Embryonic facial prominence (tissue), 1 donor: ENCODE results near the gene HSD17B14.
"Not testable (repeated sequence)": the region's sequence is repeated elsewhere in the genome, so short reads cannot be mapped to it uniquely, and the experiment has no call there.

Experiments used
- DNase-seq: peaks from one replicate; pipeline ENCODE4 v3.0.0-alpha.2; 2016; ENCODE audit errors: extremely low spot score

The HSD17B14 gene

DNA sequence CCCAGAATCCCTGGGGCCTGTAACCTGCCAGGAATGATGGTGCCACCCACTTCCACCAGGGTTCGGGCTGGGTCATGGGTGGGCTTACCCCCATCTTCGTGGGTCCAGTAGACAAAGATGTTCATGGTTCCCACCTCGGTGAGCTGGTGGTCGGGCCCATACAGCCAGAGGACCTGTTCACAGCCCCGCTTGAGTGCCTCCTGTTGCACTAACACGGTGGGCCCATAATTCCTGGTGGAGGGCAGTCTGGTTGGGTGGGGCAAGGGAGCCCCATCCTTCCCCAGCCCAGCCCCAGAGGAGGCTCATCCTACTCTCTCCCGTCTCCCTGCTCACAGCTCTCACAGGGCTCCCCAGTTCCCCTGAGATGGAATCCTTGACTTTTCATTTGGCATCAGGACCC, 39.2 kb downstream of the HSD17B14 start:
- DNase-seq: no peak

DNA sequence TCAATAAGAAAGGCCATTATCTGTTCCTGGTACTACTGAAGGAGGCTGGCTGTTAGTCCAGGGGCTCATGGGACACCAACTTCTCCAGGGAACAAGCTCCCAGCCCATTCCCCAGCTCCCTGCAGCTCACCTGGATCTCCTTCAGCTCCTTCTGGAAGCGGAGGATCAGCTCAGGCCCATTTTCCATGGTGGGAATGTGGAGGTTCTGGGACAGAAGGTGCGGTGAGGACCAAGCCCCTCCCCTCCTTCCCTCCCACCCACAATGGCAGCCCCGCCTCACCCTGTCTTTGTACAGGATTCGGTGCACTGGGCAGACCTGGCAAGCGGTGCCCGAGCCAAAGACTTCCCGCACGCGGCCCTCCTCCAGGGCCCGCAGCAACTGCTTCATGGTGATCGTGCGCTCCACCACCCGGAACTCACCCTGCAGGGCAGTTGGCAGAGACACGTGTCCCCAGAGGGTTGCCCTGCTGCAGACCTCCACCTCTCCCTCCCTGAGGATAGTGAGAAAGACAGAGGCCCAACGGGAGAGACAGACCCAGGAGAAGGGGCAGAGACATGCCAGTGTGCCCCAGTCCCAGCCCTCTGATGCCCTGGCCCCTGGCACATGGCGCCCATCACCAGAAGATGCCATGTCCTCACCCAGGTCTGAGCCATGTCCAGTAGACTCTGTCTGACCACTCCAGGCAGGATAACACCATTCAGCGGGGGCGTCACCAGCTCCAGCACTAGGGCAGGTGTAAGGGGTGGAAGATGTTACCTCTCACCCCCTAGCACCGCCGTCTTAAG, 39.8 kb downstream of the HSD17B14 start:
- no peak for DNase-seq

DNA sequence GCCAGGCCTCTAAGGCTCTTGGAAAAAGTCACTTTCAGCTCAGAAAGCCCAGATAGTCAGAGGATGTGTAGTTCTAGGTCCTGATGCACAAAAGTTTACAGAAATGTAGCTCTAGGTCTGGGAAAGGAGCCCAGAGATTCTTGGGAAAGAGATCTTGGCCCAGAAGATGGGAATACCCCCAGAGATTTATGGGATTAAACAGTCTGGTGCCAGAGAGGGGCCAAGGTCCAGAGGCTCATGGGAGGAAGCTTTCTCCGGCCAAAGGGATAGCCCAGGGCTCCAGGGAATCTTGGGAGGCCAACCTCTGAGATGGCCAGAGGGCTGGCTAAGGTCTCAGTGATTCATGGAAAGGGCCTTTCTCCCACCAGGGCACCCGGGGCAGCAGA, 40.6 kb downstream of the HSD17B14 start:
- DNase-seq: no peak

DNA sequence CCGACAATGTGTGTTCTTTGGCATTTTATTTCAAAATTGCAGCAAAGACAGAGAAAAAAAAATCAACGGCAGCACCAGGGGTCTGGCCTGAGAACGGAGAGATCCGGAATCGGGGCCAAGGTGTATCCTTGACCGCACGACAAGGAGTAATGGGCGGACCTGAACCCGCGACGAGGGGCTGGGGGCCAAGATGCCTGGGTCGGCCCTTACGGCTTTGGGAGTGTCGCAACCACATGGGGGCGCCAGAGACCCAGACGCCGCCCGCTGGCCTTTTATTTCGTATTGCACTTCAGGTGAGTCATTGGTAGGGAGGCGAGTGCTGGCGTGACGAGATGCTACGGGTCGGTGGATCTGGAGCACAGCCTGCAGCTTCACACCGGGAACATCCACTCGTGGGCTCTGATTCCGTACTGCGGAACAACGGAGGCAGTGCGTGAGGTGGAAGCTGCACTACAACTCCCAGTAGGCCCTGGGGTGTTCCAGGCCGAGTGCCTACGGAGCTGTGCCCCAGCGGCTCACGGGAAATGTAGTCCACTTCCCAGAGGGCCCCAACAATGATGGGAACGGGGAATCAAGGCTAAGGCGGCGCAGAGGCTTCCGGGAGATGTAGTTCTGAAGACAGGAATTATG, 41.1 kb downstream of the HSD17B14 start:
- DNase-seq: peak; percentile 89

DNA sequence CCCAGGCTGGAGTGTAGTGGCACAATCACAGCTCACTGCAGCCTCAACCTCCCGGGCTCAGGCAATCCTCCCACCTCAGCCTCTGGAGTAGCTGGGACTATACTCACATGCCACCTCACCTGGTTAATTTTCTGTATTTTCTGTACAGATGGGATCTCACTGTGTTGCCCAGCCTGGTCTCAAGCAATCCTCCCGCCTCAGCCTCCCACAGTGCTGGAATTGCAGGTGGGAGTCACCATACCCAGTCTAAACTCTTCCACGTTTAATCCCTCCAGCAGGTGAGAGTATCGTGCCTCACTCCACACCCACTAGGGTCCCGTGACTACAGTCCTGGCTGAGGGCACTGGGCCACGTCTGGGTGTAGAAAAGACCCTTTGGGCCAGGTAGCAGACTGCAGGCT, 42.0 kb downstream of the HSD17B14 start:
- DNase-seq: no peak

DNA sequence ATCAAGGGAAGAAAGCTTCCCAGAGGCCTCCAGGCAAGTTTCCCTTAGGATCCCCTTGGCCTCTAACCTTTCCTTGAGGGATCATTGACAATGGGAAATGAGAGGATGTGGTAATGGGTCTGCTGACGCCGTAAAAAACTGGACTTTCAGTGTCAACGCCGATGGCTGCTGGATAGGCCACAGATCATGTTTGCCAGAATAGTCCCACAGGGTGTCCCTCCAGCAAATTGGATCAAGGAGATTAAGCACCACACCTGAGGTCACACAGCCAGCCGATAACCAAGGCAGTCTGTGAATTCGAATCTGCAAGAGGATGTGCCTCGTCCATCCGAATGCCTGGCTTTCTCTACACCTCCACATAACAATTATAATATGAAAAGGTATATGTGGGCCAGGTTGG, 43.0 kb downstream of the HSD17B14 start:
- no peak for DNase-seq

DNA sequence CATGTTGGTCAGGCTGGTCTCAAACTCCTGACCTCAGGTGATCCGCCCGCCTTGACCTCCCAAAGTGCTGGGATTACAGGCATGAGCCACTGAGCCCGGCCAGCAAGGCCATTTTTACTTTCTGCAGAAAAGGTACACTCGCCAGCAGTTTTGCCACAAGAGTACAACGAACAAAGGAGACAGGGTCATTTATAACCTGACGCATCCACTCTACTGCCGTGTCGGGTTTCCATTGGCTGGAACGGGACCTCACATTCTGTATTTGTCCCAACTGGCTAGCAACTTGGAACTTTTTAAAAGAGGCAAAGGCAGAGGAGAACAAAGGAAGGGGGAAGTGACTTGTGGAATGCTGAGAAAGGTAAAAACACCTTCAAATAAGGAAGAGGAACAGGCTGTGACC, 49.0 kb downstream of the HSD17B14 start:
- DNase-seq: not testable (repeated sequence)

DNA sequence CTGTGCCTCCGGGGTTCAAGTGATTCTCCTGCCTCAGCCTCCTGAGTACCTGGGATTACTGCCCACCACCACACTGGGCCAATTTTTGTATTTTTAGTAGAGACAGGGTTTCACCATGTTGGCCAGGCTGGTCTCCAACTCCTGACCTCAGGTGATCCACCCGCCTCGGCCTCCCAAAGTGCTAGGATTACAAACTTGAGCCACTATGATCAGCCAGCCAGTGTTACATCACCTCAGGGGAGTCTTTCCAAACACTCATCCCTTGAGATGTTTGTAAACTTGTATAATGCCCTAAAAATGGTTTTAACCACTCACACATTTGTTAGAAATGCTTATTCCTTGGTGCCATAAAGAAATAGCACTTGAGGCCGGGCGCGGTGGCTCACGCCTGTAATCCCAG, 49.9 kb downstream of the HSD17B14 start:
- not testable (repeated sequence) for DNase-seq

DNA sequence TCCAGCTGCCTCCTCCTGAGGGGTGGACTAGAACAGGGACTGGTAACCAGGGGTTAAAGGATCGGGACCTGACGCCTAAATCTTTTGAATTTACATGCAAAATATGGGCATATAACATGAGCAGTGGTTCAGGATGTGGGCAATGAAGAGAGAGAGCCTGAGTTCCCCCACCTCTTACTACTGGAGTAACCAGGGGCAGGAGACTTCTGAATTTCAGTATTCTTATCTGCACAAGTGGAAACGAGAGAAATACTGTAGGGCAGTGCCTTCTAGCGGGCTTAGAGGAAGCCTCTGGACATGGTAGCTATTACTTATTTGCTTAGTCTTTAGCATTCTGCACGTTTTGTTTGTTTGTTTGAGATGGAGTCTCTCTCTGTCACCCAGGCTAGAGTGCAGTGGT, 51.8 kb downstream of the HSD17B14 start:
- no peak for DNase-seq

DNA sequence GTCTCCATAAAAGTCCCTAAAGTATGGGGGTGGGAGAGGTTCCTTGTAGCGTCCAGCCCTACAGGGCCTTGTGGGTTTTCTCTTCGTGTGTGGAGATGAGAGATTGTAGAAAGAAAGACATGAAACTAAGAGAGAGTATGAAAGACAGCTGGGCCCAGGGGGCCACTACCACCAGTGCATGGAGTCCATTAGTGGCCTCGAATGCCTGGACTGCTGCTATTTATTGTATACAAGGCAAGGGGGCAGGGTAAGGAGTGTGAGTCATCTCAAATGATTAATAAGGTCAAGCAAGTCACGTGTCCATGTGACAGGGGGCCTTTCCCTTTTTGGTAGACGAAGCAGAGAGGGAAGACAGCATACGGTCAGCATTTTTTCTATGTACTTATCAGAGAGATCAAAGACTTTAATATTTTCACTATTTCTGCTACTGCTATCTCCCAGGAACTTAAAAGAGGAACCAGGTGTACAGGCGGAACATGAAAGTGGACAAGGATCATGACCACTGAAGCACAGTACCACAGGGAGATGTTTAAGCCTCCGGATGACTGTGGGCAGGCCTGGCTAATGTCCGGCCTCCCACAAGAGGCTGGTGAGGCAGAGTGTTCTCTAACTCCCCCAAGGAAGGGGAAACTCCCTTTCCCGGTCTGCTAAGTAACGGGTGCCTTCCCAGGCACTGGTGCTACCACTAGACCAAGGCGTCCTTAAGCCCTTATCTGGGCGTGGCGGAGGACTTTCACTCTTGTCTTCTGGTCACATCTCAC, 55.5 kb downstream of the HSD17B14 start:
- no peak for DNase-seq

DNA sequence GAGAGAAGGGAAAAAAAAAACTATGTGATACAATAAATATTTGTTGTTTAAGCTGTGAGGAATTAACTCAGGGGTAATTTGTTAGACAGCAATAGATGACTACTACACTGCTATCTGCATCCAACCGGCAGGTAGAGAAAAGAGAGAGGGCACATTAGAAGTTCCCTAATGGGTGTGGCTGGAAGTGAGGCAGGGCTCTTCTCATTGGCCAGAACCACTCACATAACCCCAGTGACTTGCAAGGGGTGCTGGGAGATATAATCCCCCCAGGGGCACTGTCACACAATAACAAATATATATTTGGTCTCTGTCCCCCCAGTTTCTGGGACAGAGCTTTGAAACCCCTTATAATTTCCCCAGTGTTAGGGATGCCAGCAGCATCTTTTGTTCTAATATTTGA, 56.7 kb downstream of the HSD17B14 start:
- DNase-seq: no peak

DNA sequence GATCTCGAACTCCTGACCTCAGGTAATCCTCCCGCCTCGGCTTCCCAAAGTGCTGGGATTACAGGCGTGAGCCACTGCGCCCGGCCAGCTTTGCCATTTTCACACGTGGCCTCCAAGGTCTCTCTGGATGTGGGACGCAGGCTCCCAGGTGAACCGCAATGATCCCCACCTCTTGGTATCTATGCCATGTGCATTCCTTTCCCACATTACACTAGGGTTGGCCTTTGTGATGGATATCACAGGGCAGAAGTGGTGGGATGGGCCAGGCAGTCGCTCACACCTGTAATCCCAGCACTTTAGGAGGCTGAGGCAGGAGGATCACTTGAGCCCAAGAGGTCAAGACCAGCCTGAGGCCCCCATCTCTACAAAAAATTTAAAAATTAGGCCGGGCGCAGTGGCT, 58.6 kb downstream of the HSD17B14 start:
- DNase-seq: no peak

DNA sequence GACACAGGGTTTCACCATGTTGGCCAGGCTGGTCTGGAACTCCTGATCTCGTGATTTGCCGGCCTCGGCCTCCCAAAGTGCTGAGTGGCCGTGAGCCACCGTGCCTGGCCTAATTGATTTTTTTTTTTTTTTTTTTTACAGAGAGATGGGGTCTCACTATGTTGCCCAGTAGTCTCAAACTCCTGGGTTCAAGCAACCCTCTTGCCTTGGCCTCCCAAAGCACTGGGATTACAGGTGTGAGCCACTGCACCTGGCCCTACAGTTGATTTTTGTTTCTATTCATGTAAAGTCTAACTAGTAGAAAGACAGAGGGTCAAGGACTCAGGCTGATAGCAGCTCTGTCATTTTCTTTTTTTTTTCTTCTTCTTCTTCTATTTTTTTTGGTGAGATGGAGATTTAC, 59.2 kb downstream of the HSD17B14 start:
- DNase-seq: no peak

DNA sequence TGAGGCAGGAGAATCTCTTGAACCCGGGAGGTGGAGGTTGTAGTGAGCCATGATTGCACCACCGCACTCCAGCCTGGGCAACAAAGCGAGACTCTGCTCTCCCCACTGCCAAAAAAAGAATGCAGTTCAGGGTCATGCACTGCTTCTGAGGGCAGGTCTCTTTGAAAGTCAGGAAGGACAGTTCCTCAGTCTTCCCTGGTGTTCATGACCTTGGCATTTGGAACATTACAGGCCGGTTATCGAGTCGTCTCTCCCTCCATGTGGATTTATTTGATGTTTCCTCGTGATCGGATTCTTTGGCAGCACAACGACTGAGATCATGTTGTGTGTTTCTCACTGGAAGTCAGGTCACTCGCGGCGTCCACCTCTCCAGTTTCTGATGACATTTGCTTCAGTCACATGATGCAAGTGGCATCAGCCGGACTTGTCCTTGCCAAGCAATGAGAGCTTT, 63.8 kb downstream of the HSD17B14 start:
- no peak for DNase-seq

DNA sequence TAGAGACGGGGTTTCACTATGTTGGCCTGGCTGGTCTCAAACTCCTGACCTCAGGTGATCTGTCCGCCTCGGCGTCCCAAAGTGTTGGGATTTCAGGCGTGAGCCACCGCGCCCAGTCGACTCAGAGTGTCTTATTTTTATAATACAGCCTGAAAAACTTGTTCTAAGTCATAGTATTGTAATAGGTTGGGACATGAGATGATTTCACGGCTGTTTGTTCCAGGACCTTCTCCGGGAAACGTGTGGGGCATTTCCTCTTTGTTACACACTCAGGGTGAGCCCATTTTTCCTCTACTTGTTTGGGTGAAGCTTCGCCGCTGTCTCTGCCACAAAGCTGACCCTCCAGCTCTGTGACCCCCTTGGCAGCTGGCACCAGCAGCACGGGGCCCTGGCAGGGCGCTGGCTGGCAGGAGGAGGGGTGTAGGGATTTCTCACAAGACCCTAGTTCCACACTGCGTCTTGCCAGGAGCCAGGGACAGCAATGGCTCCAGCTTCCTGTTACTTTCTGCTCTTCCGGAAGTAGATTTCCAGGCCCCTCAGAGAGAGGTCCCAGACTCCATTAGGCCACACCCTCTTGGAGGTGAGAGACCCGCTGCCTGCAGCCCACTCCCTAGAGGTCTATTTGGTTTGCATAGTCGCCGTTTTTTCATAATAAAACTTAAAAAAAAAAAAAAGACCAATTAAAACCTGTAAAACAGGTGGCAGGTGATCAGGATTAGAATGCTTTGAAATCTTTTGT, 65.4 kb downstream of the HSD17B14 start:
- no peak for DNase-seq

DNA sequence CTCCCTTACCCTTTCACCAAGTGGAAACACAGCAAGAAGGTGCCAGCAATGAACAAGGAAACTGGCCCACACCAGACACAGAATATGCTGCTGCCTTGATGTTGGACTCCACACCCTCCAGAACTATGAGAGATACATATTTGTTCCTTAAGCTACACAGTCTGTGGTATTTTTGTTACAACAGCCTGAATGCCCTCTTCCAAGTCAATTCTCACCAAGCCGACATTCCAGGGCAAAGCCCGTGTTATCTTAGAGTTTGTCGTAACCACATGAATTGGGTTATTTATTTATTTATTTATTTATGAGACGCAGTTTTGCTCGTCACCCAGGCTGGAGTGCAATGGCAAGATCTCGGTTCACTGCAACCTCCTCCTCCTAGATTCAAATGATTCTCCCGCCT, 66.0 kb downstream of the HSD17B14 start:
- DNase-seq: no peak

DNA sequence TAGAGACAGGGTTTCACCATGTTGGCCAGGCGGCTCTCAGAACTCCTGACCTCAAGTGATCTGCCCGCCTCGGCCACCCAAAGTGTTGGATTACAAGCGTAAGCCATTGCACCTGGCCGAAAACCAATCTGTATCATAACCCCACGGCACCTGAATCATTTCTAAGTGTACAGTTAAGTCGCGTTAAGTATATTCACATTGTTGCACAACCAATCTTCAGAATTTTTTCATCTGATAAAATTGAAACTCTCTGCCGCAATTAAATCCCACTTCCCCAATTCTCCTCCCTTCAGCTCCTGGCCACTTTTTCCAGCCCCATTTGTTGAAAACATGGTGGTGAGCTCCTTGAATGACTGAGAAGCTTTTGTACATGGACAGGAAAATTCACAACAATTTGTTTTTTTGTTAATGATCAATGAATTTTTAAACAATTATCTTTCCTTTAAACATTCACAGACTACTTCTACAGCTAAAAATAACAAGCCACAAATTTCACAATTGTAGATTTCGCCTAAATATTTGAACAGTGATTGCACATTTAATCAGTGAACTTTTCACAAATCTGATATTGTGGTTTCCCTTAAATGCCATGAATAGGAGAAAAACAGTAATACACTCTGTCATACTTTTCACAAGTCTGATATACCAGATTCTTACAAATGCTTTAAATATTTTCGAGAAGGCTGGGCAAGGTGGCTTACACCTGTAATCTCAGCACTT, 67.1 kb downstream of the HSD17B14 start:
- no peak for DNase-seq

DNA sequence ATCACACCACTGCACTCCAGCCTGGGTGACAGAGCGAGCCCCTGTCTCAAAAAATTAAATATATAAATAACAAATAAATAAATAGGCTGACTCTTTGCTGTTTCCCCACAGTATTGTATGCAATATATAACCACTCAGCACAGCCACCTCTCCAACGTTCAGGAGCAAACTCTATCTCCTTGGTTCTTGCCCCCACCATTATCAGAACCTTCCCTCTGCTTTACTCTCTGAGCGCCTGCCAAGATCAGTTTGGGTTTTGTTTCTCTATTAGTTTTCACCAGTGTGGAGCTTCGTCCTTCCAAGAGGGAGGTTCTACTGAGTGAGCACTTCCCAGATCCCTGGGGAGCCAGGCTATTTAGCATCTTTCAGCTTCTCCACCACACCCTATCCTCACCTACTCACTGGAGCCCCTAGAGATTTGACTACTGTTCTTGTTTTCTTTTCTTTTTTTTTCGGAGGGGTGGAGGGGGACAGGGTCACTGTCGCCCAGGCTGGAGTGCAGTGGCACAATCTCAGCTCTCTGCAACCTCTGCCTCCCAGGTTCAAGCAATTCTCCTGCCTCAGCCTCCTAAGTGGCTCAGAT, 68.0 kb downstream of the HSD17B14 start:
- not testable (repeated sequence) for DNase-seq

DNA sequence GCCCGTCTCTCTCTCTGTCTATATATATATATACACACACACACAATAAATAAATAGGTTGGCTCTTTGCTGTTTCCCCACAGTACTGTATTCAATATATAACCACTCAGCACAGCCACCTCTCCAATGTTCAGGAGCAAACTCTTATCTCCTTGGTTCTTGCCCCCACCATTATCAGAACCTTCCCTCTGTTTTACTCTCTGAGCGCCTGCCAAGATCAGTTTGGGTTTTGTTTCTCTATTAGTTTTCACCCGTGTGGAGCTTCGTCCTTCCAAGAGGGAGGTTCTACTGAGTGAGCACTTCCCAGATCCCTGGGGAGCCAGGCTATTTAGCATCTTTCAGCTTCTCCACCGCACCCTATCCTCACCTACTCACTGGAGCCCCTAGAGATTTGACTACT, 70.5 kb downstream of the HSD17B14 start:
- DNase-seq: not testable (repeated sequence)
